Ishikawa (cell line): ENCODE data around the gene HECTD4.

Source experiments
- CEBPB ChIP-seq: IDR thresholded peaks from 2 replicates; pipeline ENCODE4 v1.6.1; 2012
- EGR1 ChIP-seq: IDR thresholded peaks from 2 replicates; pipeline ENCODE4 v1.6.1; 2012
- EP300 ChIP-seq: IDR thresholded peaks from 2 replicates; pipeline ENCODE4 v1.6.1; 2012; ENCODE audit warnings: borderline replicate concordance
- FOXM1 ChIP-seq: IDR thresholded peaks from 2 replicates; pipeline ENCODE4 v1.6.1; 2012; ENCODE audit warnings: low read depth, borderline replicate concordance
- NFIC ChIP-seq: IDR thresholded peaks from 2 replicates; pipeline ENCODE4 v1.6.1; 2012
- RAD21 ChIP-seq: IDR thresholded peaks from 2 replicates; pipeline ENCODE4 v1.6.1; 2012; ENCODE audit warnings: low read depth
- TAF1 ChIP-seq: IDR thresholded peaks from 2 replicates; pipeline ENCODE4 v1.6.1; 2012; ENCODE audit warnings: low read depth, mild to moderate bottlenecking
- TEAD4 ChIP-seq: IDR thresholded peaks from 2 replicates; pipeline ENCODE4 v1.6.1; 2012
- USF1 ChIP-seq: IDR thresholded peaks from 2 replicates; pipeline ENCODE4 v1.6.1; 2012
- YY1 ChIP-seq: IDR thresholded peaks from 2 replicates; pipeline ENCODE4 v1.6.1; 2012; ENCODE audit warnings: low read depth
- TF ChIP-seq, protein P1 (sequence below): IDR thresholded peaks from 2 replicates; pipeline ENCODE4 v1.6.1; 2012; ENCODE audit warnings: low read depth, mild to moderate bottlenecking
- TF ChIP-seq, protein P2 (sequence below): IDR thresholded peaks from 2 replicates; pipeline ENCODE4 v1.6.1; 2012

- no peak for TF ChIP-seq NFIC
- TF ChIP-seq CEBPB, result no peak
- no peak for TF ChIP-seq FOXM1
- TF ChIP-seq TAF1, result no peak
- no peak for TF ChIP-seq EGR1
- no peak for TF ChIP-seq YY1
- no peak for TF ChIP-seq TEAD4
- no peak for TF ChIP-seq RAD21
- TF ChIP-seq, protein P1, sequence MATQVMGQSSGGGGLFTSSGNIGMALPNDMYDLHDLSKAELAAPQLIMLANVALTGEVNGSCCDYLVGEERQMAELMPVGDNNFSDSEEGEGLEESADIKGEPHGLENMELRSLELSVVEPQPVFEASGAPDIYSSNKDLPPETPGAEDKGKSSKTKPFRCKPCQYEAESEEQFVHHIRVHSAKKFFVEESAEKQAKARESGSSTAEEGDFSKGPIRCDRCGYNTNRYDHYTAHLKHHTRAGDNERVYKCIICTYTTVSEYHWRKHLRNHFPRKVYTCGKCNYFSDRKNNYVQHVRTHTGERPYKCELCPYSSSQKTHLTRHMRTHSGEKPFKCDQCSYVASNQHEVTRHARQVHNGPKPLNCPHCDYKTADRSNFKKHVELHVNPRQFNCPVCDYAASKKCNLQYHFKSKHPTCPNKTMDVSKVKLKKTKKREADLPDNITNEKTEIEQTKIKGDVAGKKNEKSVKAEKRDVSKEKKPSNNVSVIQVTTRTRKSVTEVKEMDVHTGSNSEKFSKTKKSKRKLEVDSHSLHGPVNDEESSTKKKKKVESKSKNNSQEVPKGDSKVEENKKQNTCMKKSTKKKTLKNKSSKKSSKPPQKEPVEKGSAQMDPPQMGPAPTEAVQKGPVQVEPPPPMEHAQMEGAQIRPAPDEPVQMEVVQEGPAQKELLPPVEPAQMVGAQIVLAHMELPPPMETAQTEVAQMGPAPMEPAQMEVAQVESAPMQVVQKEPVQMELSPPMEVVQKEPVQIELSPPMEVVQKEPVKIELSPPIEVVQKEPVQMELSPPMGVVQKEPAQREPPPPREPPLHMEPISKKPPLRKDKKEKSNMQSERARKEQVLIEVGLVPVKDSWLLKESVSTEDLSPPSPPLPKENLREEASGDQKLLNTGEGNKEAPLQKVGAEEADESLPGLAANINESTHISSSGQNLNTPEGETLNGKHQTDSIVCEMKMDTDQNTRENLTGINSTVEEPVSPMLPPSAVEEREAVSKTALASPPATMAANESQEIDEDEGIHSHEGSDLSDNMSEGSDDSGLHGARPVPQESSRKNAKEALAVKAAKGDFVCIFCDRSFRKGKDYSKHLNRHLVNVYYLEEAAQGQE, result no peak
- no peak for TF ChIP-seq USF1
- TF ChIP-seq, protein P2, sequence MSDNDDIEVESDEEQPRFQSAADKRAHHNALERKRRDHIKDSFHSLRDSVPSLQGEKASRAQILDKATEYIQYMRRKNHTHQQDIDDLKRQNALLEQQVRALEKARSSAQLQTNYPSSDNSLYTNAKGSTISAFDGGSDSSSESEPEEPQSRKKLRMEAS, result no peak
- no peak for TF ChIP-seq EP300
These were observed 173.8 kb downstream of the HECTD4 start for GRCh38 chr12:112208301-112208910.
